Measurements from ENCODE around the gene COMMD1. TPM values are rescaled to one million over a fixed set of nuclear protein-coding genes. Genes with fewer than 3 reads are reported as not detected.

The COMMD1 gene
- total RNA-seq, 2 experiments from 2014 or later, result 32.7 to 37.8 TPM

GRCh38 chr2:61959381-61960293 lies 54.2 kb downstream of the COMMD1 start:
- CTCF ChIA-PET, result no interaction called here

GRCh38 chr2:61961231-61961901 lies 55.9 kb downstream of the COMMD1 start:
- ChIA-PET CTCF (no interaction called here), POLR2A (no interaction called here)

More at GRCh38 chr2:61959381-61960293, 54.2 kb downstream of the COMMD1 start:
- POLR2A ChIA-PET, result no interaction called here

GRCh38 chr2:61962095-61962984 lies 56.9 kb downstream of the COMMD1 start:
- ChIA-PET POLR2A (no interaction called here), CTCF (no interaction called here)

GRCh38 chr2:61966087-61966727 lies 60.7 kb downstream of the COMMD1 start:
- CTCF ChIA-PET, result no interaction called here
- POLR2A ChIA-PET, result no interaction called here

GRCh38 chr2:61967262-61967661 lies 61.8 kb downstream of the COMMD1 start:
- CTCF ChIA-PET, result no interaction called here
- POLR2A ChIA-PET, result no interaction called here

- POLR2A ChIA-PET, result interaction anchor here (0.7 kb wide), 1 partner anchor 297 kb away, joined by 11 read pairs; no protein-coding TSS in a partner anchor
- CTCF ChIA-PET, result no interaction called here
Measured at GRCh38 chr2:61969376-61969775, 63.9 kb downstream of the COMMD1 start.

- ChIA-PET POLR2A (no interaction called here), CTCF (no interaction called here)
Measured at GRCh38 chr2:61970807-61971556, 65.5 kb downstream of the COMMD1 start.

- ChIA-PET CTCF (no interaction called here), POLR2A (no interaction called here)
Measured at GRCh38 chr2:61978522-61978921, 73.0 kb downstream of the COMMD1 start.

GRCh38 chr2:61980758-61981157 lies 75.3 kb downstream of the COMMD1 start:
- POLR2A ChIA-PET, result no interaction called here
- CTCF ChIA-PET, result no interaction called here

- CTCF ChIA-PET, result no interaction called here
- POLR2A ChIA-PET, result no interaction called here
Measured at GRCh38 chr2:61984682-61985081, 79.2 kb downstream of the COMMD1 start.

- ChIA-PET POLR2A (no interaction called here), CTCF (no interaction called here)
Measured at GRCh38 chr2:61988462-61989366, 83.2 kb downstream of the COMMD1 start.

GRCh38 chr2:61993422-61994024 lies 88.0 kb downstream of the COMMD1 start:
- ChIA-PET CTCF (interaction anchor here (1.0 to 1.2 kb wide), 4 partner anchors 15 to 420 kb away, joined by 3 to 5 read pairs (median 4); no protein-coding TSS in a partner anchor), POLR2A (no interaction called here)

- ChIA-PET CTCF (interaction anchor here (1.3 kb wide), 1 partner anchor 417 kb away, joined by 3 read pairs; no protein-coding TSS in a partner anchor), POLR2A (interaction anchor here (0.6 kb wide), 1 partner anchor 159 kb away, joined by 3 read pairs; no protein-coding TSS in a partner anchor)
Measured at GRCh38 chr2:61994531-61994930, 89.1 kb downstream of the COMMD1 start.

GRCh38 chr2:61995065-61995464 lies 89.6 kb downstream of the COMMD1 start:
- ChIA-PET CTCF (interaction anchor here (1.3 kb wide), 1 partner anchor 416 kb away, joined by 3 read pairs; no protein-coding TSS in a partner anchor), POLR2A (no interaction called here)

GRCh38 chr2:61995515-61995914 lies 90.0 kb downstream of the COMMD1 start:
- POLR2A ChIA-PET, result no interaction called here

GRCh38 chr2:61998426-61998825 lies 93.0 kb downstream of the COMMD1 start:
- POLR2A ChIA-PET, result no interaction called here
- CTCF ChIA-PET, result no interaction called here

More at GRCh38 chr2:61995515-61995914, 90.0 kb downstream of the COMMD1 start:
- CTCF ChIA-PET, result interaction anchor here (1.3 kb wide), 1 partner anchor 416 kb away, joined by 3 read pairs; no protein-coding TSS in a partner anchor

- POLR2A ChIA-PET, result no interaction called here
- CTCF ChIA-PET, result no interaction called here
Measured at GRCh38 chr2:62000538-62000937, 95.1 kb downstream of the COMMD1 start.

All from activated CD8-positive, alpha-beta memory T cell treated with anti-CD3 and anti-CD28 coated beads for 36 hours (primary cell).